Caco-2 (cell line): ENCODE results near the gene TP53BP1. TPM values are rescaled to one million over a fixed set of nuclear protein-coding genes. Genes with fewer than 3 reads are reported as not detected.

Experiments used
- BruUV-seq: library from RNA; stranded (reverse); fragments of 400-500 nt; replicated peaks from 2 replicates; lab custom pipeline; 2021; lab: Mats Ljungman, UMichigan
- CTCF ChIA-PET: fragments of 300-600 bp; sonication (Branson Sonifier 250); formaldehyde crosslinking; loops from one replicate; lab custom pipeline; 2022; ENCODE audit warnings: antibody characterized with exemption; lab: Charles Lee
- POLR2A ChIA-PET: fragments of 300-600 bp; sonication (Branson Sonifier 250); formaldehyde crosslinking; loops from one replicate; lab custom pipeline; 2022; ENCODE audit warnings: antibody characterized with exemption; lab: Charles Lee
- DNase-seq, 2 experiments: peaks; one replicate each; pipeline versions ENCODE4 v3.0.0 to v3.0.0-alpha.2; 2020 to 2022
- H3K27me3 ChIP-seq: replicated peaks from 2 replicates; pipeline ENCODE4 v1.6.0; 2011; ENCODE audit warnings: low read length; ENCODE audit not compliant: control insufficient read depth, insufficient read depth
- H3K36me3 ChIP-seq: 2 replicates; pipeline ENCODE4 v1.5.1; 2011; ENCODE audit warnings: low read length; ENCODE audit not compliant: control insufficient read depth, insufficient read depth
- H3K4me1 ChIP-seq: fragments of 250-450 bp; sonication (Bioruptor Pico); 2 replicates; pipeline ENCODE4 v1.5.1; 2020; ENCODE audit warnings: mild to moderate bottlenecking
- H3K4me3 ChIP-seq: 2 replicates; pipeline ENCODE4 v1.5.1; 2011; ENCODE audit warnings: low read depth, mild to moderate bottlenecking, control low read depth, low read length
- H3K9me3 ChIP-seq: fragments of 250-450 bp; sonication (Bioruptor Pico); 2 replicates; pipeline ENCODE4 v1.5.1; 2020; ENCODE audit warnings: mild to moderate bottlenecking, moderate library complexity
- H3K27ac Mint-ChIP-seq: one replicate; pipeline ENCODE4 v1.8.0; 2022; ENCODE audit warnings: mixed read lengths; ENCODE audit not compliant: unreplicated experiment
- H3K27me3 Mint-ChIP-seq: one replicate; pipeline ENCODE4 v1.8.0; 2022; ENCODE audit warnings: mixed read lengths; ENCODE audit not compliant: insufficient read depth, unreplicated experiment
- H3K36me3 Mint-ChIP-seq: one replicate; pipeline ENCODE4 v1.8.0; 2022; ENCODE audit warnings: mild to moderate bottlenecking, mixed read lengths; ENCODE audit not compliant: insufficient read depth, unreplicated experiment
- H3K4me1 Mint-ChIP-seq: one replicate; pipeline ENCODE4 v1.8.0; 2022; ENCODE audit warnings: low read depth, mixed read lengths; ENCODE audit not compliant: unreplicated experiment
- H3K4me3 Mint-ChIP-seq: one replicate; pipeline ENCODE4 v1.8.0; 2022; ENCODE audit warnings: mild to moderate bottlenecking, moderate library complexity, mixed read lengths; ENCODE audit not compliant: unreplicated experiment
- H3K9me3 Mint-ChIP-seq: one replicate; pipeline ENCODE4 v1.8.0; 2022; ENCODE audit warnings: mixed read lengths; ENCODE audit not compliant: unreplicated experiment
- intact Hi-C: fragments of 100-400 bp; cut with micrococcal nuclease; formaldehyde crosslinking; loops from one replicate; pipeline ENCODE4 v1.10.0; 2022; ENCODE audit not compliant: unreplicated experiment
- total RNA-seq: library from RNA; stranded (reverse); gene quantifications from 2 replicates; pipeline ENCODE4 v1.2.3, GENCODE V29; 2022
- TF ChIP-seq, protein P1 (sequence below), 2 experiments: fragments of 200-600 bp in 1 of 2; IDR thresholded peaks; 1 replicate in 1 of 2; 2 replicates in 1 of 2; pipeline versions ENCODE4 v1.5.1 to v1.8.0; 2011 to 2022; ENCODE audit warnings: antibody characterized with exemption in 1 of 2, control low read depth in 1 of 2, inconsistent platforms in 1 of 2, low read depth in 1 of 2, low read length in 1 of 2, mild to moderate bottlenecking in 1 of 2, moderate library complexity in 1 of 2; ENCODE audit not compliant: insufficient read depth in 1 of 2, severe bottlenecking in 1 of 2, unreplicated experiment in 1 of 2

Gene TP53BP1
- total RNA-seq, 1 experiment from 2014 or later = 39.8 TPM

DNA sequence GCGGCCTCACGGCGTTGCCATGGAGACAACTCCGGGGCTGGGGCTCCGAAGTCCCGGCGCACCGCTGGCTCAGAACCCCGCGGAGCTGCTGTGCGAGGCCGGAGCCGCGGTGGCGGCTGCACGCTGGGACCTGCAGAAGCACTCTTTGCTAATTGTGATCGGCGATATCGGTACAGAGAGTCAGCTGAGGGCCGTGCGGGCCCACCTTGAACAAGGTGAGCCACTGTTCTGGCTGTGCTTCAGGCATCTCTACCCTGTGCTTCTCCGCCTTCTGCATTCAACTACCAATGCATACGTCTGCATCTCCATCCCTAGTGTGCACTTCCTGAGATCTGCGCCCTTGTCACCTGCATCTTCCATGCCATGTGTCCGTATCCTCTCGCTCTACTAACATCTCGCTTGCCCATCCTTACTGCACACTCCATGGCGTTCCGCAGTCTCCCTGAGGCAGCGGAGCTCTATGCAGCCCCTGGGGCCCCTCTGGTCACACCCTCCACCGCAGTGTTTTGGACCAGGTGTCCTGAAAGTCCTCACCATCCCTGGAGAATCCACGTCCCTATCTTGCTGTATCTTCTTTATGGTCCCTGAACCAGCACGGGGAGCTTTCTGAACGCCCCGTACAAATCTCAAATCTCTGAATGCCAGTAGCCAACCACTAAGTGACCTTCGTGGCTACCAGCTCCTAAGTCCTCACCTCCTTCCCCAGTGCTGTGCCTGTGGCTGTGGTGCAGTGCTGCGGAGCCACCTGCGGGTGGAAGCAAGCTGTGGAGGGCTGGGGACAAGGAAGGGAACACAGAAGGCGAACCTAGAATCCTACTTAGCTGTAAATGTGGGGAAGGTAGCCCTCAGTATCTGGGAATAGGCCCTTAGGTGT lies 18.3 kb upstream of the TP53BP1 start:
- Histone ChIP-seq H3K36me3 (no peaks in the 10 kb centered on the region), H3K4me3 (peak overlapping the region; percentile 52), H3K4me1 (peaks cover 5% of the 10 kb centered on the region; the same call in 1 of the 2 replicates), H3K27me3 (no peaks in the 10 kb centered on the region; the same call in 1 of the 2 replicates), H3K9me3 (no peaks in the 10 kb centered on the region)
- POLR2A ChIA-PET = interaction anchor here (1.2 to 2.8 kb wide), 2 partner anchors 18 to 235 kb away, joined by 3 to 14 read pairs; partner anchors contain the start of gene TP53BP1
- intact Hi-C loops = loop anchor here (1.0 kb wide), 1 partner anchor 70 kb away; no protein-coding TSS in a partner anchor
- Mint-ChIP-seq H3K36me3 (peaks cover 20% of the 10 kb centered on the region), H3K4me3 (peak overlapping the region; percentile 99), H3K27me3 (peaks cover 5% of the 10 kb centered on the region), H3K4me1 (peaks cover 18% of the 10 kb centered on the region), H3K27ac (peak overlapping the region; percentile 87), H3K9me3 (no peaks in the 10 kb centered on the region)
- CTCF ChIA-PET = interaction anchor here (0.6 to 3.1 kb wide), 6 partner anchors 18 to 235 kb away, joined by 3 to 18 read pairs (median 5); partner anchors contain the start of genes PDIA3 and TP53BP1
- BruUV-seq = no TSS peak
- DNase-seq = peak; percentile 63 to 67
- TF ChIP-seq, protein P1, sequence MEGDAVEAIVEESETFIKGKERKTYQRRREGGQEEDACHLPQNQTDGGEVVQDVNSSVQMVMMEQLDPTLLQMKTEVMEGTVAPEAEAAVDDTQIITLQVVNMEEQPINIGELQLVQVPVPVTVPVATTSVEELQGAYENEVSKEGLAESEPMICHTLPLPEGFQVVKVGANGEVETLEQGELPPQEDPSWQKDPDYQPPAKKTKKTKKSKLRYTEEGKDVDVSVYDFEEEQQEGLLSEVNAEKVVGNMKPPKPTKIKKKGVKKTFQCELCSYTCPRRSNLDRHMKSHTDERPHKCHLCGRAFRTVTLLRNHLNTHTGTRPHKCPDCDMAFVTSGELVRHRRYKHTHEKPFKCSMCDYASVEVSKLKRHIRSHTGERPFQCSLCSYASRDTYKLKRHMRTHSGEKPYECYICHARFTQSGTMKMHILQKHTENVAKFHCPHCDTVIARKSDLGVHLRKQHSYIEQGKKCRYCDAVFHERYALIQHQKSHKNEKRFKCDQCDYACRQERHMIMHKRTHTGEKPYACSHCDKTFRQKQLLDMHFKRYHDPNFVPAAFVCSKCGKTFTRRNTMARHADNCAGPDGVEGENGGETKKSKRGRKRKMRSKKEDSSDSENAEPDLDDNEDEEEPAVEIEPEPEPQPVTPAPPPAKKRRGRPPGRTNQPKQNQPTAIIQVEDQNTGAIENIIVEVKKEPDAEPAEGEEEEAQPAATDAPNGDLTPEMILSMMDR (IDR thresholded peaks at IDR 0.05; ENCODE audit: insufficient read depth in 1 of 2, low read depth in 1 of 2, low read length in 1 of 2, severe bottlenecking in 1 of 2, unreplicated experiment in 1 of 2) = peak in 1 of 2 experiments; percentile 32

DNA sequence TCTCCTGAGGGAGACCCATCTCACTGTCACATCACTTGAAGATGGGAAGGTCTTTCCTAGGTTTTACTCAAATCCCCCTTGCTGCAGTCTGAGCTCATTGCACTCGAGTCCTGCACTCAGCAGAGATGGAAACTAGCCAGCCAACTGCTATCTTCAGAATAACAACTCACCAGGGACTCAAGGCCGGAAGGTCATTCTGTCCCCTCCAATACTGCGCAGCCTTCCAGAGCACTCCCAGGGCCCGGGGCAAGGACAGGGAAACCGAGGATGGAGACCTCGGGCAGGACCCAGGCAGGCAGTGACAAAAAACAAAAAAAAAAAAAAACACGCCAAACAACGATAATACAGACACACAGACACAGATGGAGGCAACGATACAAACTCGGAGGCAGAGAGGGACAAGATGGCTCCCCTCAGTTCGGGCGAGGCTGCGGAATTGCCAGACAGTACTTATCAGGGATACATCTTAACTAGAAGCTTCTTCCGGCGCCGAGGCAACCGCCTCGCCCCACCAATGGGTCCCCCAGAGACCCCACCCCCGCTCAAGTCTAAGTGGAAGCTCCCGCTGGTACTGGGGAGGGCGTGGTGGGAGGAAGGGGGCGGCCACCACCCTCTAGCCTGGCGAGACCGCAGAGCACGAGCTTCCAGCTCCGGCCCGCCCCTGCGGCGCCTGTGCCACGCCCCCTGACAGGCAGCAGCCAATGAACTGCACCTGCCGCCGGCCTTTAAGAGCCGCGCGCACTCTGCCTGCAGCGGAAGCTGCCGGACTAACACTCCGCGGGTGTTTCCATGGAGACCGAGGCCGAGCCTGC lies 17.4 kb upstream of the TP53BP1 start:
- TF ChIP-seq, protein P1 (IDR thresholded peaks at IDR 0.05; ENCODE audit: insufficient read depth in 1 of 2, low read depth in 1 of 2, low read length in 1 of 2, severe bottlenecking in 1 of 2, unreplicated experiment in 1 of 2) = peak in 1 of 2 experiments; percentile 5
- Histone ChIP-seq H3K4me1 (peaks cover 5% of the 10 kb centered on the region; the same call in 1 of the 2 replicates), H3K36me3 (no peaks in the 10 kb centered on the region), H3K4me3 (peak overlapping the region; percentile 52), H3K9me3 (no peaks in the 10 kb centered on the region), H3K27me3 (no peaks in the 10 kb centered on the region; the same call in 1 of the 2 replicates)
- BruUV-seq = TSS peak; percentile 72
- H3K27ac Mint-ChIP-seq = peak overlapping the region; percentile 87
- H3K36me3 Mint-ChIP-seq = peaks cover 20% of the 10 kb centered on the region
- ChIA-PET POLR2A (interaction anchor here (0.6 to 2.8 kb wide), 3 partner anchors 17 to 235 kb away, joined by 3 to 14 read pairs (median 3); partner anchors contain the start of gene TP53BP1), CTCF (interaction anchor here (0.7 to 3.1 kb wide), 7 partner anchors 17 to 258 kb away, joined by 3 to 18 read pairs (median 4); partner anchors contain the start of genes PDIA3 and TP53BP1)
- H3K27me3 Mint-ChIP-seq = peaks cover 5% of the 10 kb centered on the region
- DNase-seq = peak; percentile 98
- H3K9me3 Mint-ChIP-seq = no peaks in the 10 kb centered on the region
- intact Hi-C loops = loop anchor here (1.0 kb wide), 1 partner anchor 69 kb away; no protein-coding TSS in a partner anchor
- peak overlapping the region; percentile 99 for H3K4me3 Mint-ChIP-seq
- peaks cover 18% of the 10 kb centered on the region for H3K4me1 Mint-ChIP-seq
